Measurements from ENCODE around the gene CAPN1. TPM values are rescaled to one million over a fixed set of nuclear protein-coding genes. Genes with fewer than 3 reads are reported as not detected.
"Not testable (repeated sequence)": the region's sequence is repeated elsewhere in the genome, so short reads cannot be mapped to it uniquely, and the experiment has no call there.

CAPN1 gene
- total RNA-seq (2014; rRNA removed; shearing (Covaris generic)): 90.6 and 105 TPM in 2 replicates
- 106 and 144 TPM in 2 replicates for polyA plus RNA-seq (2015; cell fraction: cytosol; rRNA removed)
- 156 and 179 TPM in 2 replicates for polyA plus RNA-seq (2015; cell fraction: nucleus; rRNA removed)

DNA sequence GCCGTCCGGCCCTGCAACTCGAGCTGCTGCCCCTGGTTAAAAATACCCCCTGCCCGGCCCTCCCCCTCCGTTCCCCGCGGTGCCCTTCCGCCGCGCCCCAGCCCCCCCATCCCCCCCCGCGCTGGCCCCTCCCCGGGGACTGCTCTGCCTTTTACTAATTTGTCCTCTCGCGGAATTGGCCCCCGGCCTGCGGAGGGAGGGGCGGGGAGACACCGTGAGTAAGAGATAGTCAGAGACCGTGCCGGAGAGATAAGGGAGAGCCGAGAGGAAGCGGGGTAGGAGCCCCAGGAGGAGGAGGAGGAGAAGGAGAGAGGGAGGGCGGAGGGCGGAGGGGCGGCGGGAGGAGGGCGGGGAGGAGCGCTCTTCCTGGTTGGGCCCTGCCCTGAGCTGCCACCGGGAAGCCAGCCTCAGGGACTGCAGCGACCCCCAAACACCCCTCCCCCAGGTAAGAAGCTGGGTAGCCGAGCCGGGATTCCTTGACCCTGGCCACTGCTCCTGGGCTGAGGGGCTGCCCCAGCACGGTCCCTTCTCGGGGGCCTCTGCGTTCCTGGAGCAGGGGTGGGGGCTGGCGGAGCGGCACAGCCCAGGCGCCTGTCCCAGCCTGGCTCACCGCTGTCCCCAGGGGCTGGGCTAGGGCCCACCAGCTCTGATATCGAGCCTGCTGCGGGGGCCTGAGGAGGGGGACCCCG lies at the start of gene CAPN1:
CAPN1 (plus strand) TSS at position 360 of the 689 bp plus-strand sequence. CDS start 774 bp downstream, outside the sequence.
- DNase-seq (ENCODE audit: low read depth): peak; percentile 93

DNA sequence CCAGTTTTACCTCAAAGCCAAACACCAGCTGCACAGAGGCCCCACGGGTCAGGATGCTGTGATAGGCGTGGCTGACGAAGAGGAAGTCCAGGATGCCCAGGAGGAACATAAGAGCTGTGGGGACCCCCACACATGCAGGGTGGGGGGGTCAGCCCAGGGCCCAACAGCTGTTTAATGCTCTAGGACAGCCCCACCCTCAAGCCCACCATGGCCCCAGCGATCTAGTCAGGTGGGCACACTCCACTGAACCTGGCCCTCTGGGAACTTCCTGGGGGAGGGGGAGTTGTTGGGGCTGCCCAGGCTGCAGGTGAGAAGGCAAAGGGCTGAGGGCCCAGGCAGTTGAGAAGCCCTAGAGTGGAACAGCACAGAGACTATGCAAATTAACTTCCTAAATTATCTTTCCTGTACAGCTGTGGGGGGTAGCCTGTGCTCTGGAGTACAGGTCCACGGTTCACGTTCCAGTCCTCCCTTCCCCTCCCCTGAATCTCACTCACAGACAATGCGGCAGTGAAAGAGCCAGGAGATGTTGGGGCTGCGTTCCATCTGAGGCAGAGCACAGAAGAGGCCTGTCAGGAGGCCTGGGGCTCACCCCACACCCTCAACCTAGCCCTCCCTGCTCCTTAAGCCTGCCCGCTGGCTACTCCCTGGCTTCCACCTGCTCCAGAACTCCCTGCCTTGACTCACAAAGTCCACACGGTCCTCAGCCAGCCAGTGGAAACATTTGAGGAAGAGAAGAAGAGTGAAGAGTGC lies 49.3 kb upstream of the CAPN1 start:
- DNase-seq (ENCODE audit: low read depth): no peak

DNA sequence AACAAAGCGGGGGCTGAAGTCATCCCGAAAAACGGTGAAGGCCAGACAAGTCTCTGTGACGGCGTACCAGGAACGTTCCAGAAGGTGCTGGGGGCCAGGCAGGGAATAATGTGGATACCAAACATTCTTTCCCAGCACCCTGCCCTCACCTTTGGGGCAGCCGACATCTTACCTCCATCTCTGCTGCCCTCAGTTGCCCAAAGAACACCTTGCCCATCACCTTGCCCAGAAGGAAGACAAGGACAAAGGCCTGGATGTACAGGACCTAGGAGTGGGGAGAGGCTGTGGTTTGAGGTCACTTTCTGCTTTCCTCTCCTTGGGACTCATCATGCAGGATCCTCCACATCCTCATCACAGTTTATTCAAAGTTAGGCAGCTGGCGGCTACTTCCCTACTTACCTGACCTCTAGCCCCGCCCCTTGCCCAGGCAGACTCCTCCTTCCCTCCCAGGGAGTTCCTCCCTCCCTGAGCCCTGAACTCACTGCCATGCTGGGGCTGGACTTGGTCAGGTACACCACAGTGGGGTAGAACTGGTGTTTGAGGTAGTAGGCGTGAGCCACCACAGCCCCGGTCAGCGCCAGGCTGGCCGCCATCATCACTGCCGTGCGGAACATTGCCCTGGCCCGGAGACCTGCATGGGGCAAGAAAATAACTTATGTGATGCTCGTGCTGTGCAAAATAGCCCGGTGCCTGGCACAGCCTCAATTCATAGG lies 48.6 kb upstream of the CAPN1 start:
- DNase-seq (ENCODE audit: low read depth): no peak

DNA sequence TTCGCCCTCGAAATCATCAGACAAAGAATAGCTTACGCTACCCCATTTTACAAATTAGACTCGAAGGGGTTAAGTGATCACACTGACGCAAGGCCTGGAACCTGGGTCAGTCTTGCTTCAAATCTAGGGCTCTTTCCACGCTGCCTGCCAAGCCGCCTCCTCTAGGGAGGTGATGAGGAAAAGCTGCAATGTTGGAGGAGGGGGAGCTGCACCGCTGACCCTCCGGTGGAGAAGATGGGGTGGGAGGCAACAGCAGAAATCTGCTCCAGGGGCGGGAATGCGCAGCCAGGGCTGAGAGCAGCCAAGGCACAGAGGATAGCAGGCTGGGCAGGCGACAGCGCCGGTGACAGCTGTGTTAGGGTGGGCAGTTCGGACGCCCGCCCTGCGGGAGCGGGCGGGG lies 48.0 kb upstream of the CAPN1 start:
- no peak for DNase-seq (ENCODE audit: low read depth)

DNA sequence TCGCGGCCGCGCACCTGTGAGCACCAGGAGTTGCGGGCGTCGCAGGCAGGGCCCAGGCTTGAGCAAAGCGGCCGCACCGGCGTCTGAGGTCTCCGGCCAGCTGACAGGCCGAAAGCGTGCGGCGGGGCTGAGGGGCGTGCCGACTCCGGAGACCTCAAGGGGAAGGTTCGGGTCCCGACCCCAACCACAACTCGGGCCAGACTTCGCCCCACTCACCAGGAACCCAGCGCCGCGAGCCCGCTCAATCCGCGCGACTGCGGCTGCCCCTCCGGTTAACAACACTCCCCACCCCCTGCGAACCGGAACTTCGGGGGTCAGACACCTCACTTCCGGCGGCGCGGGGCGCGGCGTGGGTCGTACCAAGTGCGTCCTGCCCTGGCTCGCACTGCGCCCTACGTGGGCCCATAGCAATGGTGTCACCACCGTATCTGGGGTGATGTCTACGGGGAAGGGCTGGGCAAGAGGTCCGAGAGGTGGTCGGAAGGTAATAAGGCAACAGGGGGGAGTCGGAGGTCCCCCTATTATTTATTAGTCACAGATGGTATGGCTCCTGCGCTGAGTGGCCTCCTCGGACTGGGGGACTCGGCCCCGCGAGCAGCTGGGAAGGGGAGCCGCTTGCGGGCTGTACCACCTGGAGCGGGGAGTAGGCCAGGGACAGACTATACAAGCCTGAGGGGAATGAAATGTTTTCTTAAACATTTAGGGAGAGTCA lies 47.3 kb upstream of the CAPN1 start, which contains the start of gene SYVN1:
SYVN1 (minus strand) TSS at position 280 of the 712 bp plus-strand sequence. CDS start 918 bp downstream, outside the sequence.
- peak; percentile 78 for DNase-seq (ENCODE audit: low read depth)

DNA sequence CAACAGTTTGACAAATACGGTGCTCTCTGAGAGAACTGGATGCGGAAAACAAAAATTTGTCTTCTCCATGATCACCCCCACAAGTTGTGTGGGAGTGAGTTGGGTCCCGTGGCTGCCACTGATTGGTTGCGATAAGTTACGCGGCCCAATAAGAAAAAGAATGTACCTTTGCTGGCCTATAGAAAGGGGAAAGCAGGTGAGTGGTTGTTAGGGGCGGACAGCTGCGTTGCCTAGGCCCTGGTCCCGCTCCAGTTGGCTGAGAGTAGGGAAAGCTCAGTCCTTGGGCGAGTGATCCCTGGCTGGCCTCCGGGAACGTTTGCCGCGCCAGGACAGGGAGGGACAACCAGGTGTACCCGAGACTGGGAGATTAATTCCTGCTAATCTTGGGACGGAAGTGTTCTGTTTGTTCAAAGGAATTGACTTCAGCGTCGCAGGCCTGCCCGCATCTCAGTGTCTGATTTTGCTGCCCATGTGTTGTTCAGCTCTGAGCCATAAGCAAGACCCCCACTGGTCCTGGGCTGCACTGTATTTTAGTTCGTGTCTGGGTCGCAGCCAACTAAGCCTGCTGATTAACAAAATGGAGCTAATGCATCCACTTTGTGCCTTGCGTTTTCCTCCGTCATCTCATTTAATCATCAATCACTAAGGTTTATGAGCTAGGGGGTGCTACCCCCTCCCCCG lies 46.6 kb upstream of the CAPN1 start:
- peak; percentile 98 for DNase-seq (ENCODE audit: low read depth)

DNA sequence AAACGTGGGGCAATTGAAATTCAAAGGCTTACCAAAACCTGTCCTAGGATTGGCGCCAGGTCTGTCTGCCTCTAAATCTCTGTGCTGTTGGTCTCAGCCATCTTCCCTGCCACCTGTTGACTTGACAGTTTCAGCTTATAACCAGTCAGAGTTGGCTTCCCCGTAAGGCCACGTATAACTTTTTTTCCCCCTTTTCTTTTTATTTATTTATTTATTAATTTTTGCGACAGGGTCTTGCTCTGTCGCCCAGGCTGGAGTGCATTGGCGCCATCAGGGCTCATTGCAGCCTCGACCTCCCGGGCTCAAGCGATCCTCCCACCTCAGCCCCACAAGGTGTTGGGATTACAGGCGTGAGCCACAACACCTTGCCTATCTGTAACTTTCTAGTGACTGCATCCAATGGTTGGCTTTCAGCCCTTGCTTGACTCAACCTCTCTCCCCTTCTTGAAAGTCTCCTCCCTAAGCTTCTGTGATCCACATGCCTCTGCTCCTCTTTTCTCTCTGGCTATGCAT lies 46.0 kb upstream of the CAPN1 start:
- DNase-seq (ENCODE audit: low read depth): no peak

DNA sequence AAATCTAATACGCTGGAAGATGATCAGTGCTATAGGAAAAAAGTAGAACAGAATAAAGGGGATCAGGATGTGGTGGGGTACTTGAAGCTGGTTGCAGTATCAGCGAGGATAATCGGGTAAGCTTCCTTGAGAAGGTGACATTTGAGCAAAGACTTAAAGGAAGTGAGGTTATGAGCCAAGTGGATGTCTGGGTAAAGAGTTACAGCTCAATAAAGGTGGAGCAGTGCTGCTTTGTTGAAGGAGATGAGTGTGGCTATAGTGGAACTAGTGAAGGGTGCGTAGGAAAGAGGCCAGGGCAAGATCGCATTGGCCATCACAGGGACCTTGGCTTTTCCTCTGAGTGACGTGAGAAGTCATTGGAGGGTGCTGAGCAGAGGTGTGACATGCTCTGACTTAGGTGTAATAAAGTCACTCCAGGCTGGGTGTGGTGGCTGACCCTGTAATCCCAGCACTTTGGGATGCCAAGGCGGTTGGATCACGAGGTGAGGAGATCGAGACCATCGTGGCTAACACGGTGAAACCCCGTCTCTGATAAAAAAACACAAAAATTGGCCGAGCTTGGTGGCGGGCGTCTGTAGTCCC lies 45.1 kb upstream of the CAPN1 start:
- no peak for DNase-seq (ENCODE audit: low read depth)

DNA sequence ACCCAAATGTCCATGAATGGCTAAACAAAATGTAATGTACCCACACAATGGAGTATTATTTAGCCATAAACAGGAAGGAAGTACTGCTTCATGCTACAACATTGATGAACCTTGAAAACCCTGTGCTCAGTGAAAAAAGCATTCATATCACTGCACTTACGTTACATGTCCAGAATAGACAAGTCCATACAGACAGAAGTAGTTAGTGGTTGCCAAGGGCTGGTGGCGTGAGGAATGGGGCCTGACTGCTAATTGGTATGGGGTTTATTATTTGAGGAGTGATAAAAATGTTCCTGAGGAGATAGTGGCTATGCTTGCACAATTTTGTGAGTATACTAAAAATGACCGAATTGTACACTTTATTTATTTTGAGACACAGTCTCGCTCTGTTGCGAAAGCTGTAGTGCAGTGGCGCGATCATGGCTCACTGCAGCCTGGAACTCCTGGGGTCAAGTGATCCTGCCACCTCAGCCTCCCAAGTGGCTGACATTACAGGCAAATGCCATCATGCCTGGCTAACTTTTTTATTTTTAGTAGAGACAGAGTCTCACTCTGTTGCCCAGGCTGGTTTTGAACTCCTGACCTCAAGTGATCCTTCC lies 39.7 kb upstream of the CAPN1 start:
- no peak for DNase-seq (ENCODE audit: low read depth)

DNA sequence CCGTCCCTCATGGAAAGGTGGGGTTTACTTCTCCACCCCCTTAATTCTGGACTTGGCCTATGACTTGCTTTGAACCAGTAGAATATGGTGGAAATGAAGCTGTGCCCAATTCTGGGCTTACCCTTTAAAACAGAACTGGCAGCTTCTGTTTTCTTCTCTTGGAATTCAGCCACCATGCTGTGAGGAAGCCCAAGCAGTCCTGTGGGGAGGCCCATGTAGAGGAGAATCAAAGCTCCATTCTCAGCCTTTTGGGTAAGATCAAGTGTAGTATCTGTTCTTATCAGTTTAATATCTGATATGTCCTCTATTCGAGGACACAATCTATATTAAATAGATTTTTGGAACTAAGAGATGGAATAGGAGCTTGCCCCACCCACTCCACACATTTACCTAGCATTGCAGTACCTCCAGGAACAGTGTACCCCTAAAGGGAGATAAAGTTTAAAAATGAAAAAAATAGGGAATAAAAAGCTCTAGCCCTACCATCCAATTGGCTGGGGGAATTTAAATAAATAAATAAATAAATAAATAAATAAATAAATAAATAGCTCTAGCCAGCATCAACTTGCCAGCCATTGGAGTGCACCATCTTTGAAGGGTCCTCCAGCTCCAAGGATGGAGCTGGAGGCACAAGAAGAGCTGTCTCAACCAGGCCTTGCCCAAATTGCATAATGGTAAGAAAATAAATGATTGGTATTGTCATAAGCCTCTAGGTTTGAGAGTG lies 34.2 kb upstream of the CAPN1 start:
- DNase-seq (ENCODE audit: low read depth): no peak

DNA sequence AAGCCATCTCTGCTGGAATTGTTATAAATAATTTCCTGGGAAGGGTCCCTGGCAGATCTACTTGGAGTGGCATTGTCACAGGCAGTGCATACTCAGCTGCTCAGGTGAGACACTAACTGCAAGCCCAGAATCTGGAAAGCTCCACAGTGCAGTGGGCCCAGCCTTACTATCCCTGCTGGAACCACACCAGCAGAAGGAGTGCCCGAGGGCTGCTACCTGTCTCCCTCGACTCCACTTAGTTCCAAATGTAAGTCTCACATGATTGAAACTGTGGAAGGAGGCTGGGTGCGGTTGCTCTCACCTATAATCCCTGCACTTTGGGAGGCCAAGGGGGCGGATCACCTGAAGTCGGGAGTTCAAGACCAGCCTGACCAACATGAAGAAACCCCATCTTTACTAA lies 33.1 kb upstream of the CAPN1 start:
- no peak for DNase-seq (ENCODE audit: low read depth)

DNA sequence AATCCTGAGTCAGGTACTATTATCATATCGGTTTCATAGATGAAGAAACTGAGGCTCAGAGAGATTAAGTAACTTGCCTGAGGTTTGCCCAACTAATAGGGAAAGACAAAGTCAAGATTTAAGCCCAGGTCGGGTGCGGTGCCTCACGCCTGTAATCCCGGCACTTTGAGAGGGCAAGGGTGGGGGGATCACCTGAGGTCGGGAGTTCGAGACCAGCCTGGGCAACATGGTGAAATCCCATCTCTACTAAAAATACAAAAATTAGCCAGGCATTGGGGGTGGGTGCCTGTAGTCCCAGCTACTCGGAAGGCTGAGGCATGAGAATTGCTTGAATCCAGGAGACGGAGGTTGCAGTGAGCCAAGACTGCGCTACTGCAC lies 31.6 kb upstream of the CAPN1 start:
- DNase-seq (ENCODE audit: low read depth): not testable (repeated sequence)

DNA sequence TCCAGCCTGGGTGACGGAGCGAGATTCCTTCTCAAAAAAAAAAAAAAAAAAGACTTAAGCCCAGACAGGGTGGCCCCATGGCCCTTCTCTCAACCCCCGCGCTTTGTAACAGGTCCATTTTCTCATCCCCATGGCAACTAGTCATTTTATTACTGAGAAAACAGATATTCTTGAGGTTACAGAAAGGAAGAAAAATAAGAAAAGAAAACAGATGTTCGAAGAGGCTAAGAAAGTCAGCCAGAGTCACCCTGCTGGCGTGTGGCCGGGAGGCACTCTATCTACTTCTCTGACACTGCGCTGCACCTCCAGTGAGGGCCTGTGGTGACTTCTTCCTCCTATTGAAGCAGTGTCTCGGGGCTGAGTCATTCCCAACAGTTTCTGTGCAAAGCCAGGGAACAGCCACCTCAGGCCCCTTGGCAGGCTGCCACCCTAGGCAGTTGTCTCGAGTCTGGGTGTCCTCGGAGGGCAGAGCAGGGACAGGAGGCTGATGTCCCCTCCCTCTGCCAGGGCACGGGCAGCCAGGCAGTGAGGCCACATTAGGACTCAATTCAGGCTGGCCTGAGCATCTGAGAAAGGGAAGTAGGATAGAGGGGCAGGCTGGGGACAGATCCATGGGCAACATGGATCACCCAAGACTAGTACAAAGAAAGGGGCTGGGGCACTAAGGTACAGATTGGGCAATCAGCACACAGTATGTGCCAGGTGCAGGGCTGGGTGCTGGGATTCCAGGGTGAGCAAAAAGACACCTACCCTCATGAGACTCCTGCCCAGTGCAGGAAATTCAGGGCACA lies 31.0 kb upstream of the CAPN1 start:
- peak; percentile 90 for DNase-seq (ENCODE audit: low read depth)

DNA sequence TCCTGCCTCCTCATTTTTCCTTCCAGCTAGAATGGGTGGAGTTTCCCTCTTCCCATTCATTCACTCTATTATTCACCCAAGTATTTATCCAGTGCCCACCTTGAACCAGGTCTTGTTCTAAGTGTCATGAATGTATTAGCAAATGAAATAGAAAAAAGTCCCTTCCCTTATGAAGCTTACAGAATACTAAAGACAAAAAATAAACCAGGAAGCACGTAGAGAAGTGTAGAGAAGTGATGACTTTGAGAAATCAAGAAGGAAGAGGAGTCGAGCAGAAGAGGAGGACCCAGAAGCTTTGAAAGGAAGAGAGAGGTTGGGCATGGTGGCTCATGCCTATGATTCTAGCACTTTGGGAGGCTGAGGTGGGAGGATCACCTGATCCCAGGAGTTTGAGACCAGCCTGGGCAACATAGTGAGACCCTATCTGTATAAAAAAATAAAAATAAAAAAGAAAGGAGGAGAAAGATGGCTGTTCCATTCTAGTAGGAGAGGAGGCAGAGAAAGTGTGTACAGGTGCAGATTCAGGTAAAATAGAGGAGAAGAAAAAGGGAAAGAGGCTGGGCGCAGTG lies 30.3 kb upstream of the CAPN1 start:
- no peak for DNase-seq (ENCODE audit: low read depth)

DNA sequence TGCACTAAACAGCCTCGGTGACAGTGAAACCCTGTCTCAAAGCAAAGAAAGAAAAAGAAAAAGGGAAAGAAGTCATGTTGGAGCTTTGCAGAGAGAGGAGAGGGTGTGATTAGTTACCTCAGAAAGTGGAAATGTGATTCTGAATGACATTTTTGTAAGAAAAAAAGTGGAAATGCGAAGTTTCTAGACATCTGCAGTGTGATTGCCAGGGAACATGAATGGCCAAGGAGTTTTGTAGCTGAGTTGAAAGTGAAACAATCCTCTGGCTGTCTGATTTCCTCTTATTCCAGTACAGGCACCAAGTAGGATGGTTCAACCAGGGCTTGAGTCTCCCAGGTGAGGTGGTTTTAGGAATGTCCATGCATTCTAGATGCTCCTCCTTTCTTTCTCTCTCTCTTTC lies 29.6 kb upstream of the CAPN1 start:
- no peak for DNase-seq (ENCODE audit: low read depth)

DNA sequence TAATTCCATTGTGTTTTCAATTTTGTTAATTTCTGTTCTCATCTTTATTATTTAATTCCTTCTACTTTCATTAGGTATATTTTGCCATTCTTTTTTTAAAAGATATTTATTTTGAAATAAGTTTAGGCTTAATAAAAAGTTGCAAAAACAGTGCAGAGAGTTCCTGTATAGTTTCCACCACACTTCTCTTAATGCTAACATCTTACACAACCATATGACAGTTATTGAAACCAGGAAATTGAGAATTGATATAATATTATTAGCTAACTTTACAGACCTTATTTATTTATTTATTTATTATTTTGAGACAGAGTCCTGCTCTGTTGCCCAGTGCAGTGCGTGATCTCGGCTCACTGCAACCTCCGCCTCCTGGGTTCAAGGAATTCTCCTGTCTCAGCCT lies 25.5 kb upstream of the CAPN1 start:
- no peak for DNase-seq (ENCODE audit: low read depth)

DNA sequence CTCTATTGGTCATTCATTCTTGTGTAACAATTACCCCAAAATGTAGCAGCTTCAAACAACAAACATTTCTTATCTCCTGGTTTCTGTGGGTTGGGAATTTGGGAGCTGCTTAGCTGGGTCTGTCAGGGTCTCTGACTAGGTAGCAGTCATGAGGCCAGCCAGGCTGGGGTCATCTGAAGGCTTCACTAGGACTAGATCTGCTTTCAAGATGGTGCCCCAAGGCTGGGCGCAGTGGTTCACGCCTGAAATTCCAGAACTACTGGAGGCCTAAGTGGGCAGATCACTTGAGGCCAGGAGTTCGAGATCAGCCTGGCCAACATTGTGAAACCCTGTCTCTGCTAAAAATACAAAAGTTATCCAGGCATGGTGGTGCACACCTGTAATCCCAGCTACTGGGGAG lies 24.8 kb upstream of the CAPN1 start:
- no peak for DNase-seq (ENCODE audit: low read depth)

DNA sequence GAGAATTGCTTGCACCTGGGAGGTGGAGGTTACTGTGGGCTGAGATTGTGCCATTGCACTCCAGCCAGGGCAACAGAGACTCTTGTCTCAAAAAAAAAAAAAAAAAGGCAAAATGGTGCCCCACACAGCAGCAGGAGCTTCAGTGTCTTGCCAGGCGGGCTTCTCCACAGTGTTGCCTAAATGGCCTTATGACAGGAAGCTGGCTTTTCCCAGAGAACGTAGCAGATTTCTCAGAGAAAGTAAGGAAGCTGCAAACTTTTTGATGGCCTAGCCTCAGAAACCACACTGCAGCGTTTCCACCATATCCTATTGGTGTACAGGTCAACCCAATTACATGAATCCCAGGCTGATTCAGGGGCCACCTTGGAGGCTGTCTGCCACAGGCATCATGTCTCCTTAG lies 24.4 kb upstream of the CAPN1 start:
- no peak for DNase-seq (ENCODE audit: low read depth)

Measured in HT1080 (cell line).